HL-60 (cell line): ENCODE data around the gene LAMA1.

Source experiments
- CTCF ChIP-seq: IDR thresholded peaks from one replicate; pipeline ENCODE4 v1.5.1; 2011; ENCODE audit warnings: low read length, control low read depth, inconsistent platforms; ENCODE audit not compliant: insufficient read depth
- POLR2AphosphoS5 ChIP-seq: IDR thresholded peaks from 2 replicates; pipeline ENCODE4 v1.6.1; 2012; ENCODE audit warnings: low read depth
- REST ChIP-seq: IDR thresholded peaks from 2 replicates; pipeline ENCODE4 v1.6.1; 2012; ENCODE audit warnings: low read depth; ENCODE audit not compliant: insufficient replicate concordance
- SPI1 ChIP-seq: IDR thresholded peaks from 2 replicates; pipeline ENCODE4 v1.6.1; 2012; ENCODE audit warnings: low read depth, mild to moderate bottlenecking, borderline replicate concordance

DNA sequence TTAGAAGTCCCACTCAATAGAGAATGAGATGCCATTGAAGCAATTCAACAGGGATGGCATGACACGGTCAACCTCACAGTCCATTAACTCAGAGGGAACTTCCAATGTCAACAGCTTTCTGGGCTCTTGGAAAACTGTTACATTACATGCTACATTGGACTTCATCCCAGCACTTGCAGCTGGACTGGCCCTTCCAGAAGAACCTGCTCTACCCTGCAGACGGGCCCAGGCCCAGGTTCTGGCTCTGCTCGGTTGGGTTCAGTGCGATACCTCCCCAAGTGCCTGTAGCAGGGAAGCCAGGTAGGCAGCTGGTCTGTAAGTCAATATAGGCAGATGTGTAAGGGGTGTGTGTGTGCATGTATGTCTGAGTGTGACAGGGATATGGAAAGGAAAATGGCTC lies 12.9 kb downstream of the LAMA1 start:
- TF ChIP-seq CTCF (no peak), POLR2AphosphoS5 (no peak), SPI1 (no peak), REST (no peak)
